HUES64 (cell line): ENCODE results near the gene MICAL3.
"Not testable (repeated sequence)": the region's sequence is repeated elsewhere in the genome, so short reads cannot be mapped to it uniquely, and the experiment has no call there.

Experiments used
- H3K27ac ChIP-seq: 2 replicates; pipeline ENCODE4 v1.7.0; 2013; ENCODE audit warnings: low read depth, low read length, inconsistent platforms
- H3K27me3 ChIP-seq: 2 replicates; pipeline ENCODE4 v1.6.1; 2013; ENCODE audit warnings: mild to moderate bottlenecking, low read length; ENCODE audit not compliant: insufficient read depth
- H3K36me3 ChIP-seq: 2 replicates; pipeline ENCODE4 v1.6.1; 2013; ENCODE audit warnings: mild to moderate bottlenecking, low read length; ENCODE audit not compliant: insufficient read depth
- H3K4me1 ChIP-seq: 2 replicates; pipeline ENCODE4 v1.6.1; 2013; ENCODE audit warnings: mild to moderate bottlenecking, low read length, moderate library complexity; ENCODE audit not compliant: insufficient read depth
- H3K4me3 ChIP-seq: 2 replicates; pipeline ENCODE4 v1.5.1; 2013; ENCODE audit warnings: mild to moderate bottlenecking, low read length, moderate library complexity
- H3K9ac ChIP-seq: 2 replicates; pipeline ENCODE4 v1.6.1; 2013; ENCODE audit warnings: mild to moderate bottlenecking, low read depth, low read length
- H3K9me3 ChIP-seq: 2 replicates; pipeline ENCODE4 v1.6.1; 2013; ENCODE audit warnings: low read depth, low read length; ENCODE audit not compliant: insufficient read depth
- WGBS: fragments of 150-250, 120-280 bp; methylation state at CpG from one replicate; pipeline ENCODE4 v1.1.7; 2013; ENCODE audit warnings: missing lambda C conversion rate; 5-methylcytosine and 5-hydroxymethylcytosine counted together

MICAL3 gene

GRCh38 chr22:18058371-18059093 lies 34.2 kb upstream of the MICAL3 start:
- Histone ChIP-seq H3K4me1 (peaks cover 3% of the 10 kb centered on the region; the same call in 1 of the 2 replicates), H3K36me3 (no peaks in the 10 kb centered on the region), H3K4me3 (no peak overlapping the region), H3K9me3 (no peaks in the 10 kb centered on the region), H3K27ac (no peak overlapping the region), H3K27me3 (no peaks in the 10 kb centered on the region), H3K9ac (no peak overlapping the region)
- WGBS = 90% methylated on average over 7 of the region's 7 CpGs

GRCh38 chr22:18057568-18058209 lies 33.3 kb upstream of the MICAL3 start:
- WGBS = 95% methylated on average over 4 of the region's 4 CpGs
- Histone ChIP-seq H3K27me3 (no peaks in the 10 kb centered on the region), H3K27ac (no peak overlapping the region), H3K36me3 (no peaks in the 10 kb centered on the region), H3K4me1 (peaks cover 3% of the 10 kb centered on the region; the same call in 1 of the 2 replicates), H3K4me3 (no peak overlapping the region), H3K9me3 (no peaks in the 10 kb centered on the region), H3K9ac (no peak overlapping the region)

- H3K4me1 ChIP-seq = peaks cover 3% of the 10 kb centered on the region; the same call in 1 of the 2 replicates
- H3K9me3 ChIP-seq = no peaks in the 10 kb centered on the region
- no peak overlapping the region for H3K4me3 ChIP-seq
- H3K36me3 ChIP-seq = no peaks in the 10 kb centered on the region
- H3K27me3 ChIP-seq = no peaks in the 10 kb centered on the region
- no peak overlapping the region for H3K9ac ChIP-seq
- 86% methylated on average over 10 of the region's 10 CpGs for WGBS
- no peak overlapping the region for H3K27ac ChIP-seq
These were observed 32.6 kb upstream of the MICAL3 start for GRCh38 chr22:18056807-18057474.

DNA sequence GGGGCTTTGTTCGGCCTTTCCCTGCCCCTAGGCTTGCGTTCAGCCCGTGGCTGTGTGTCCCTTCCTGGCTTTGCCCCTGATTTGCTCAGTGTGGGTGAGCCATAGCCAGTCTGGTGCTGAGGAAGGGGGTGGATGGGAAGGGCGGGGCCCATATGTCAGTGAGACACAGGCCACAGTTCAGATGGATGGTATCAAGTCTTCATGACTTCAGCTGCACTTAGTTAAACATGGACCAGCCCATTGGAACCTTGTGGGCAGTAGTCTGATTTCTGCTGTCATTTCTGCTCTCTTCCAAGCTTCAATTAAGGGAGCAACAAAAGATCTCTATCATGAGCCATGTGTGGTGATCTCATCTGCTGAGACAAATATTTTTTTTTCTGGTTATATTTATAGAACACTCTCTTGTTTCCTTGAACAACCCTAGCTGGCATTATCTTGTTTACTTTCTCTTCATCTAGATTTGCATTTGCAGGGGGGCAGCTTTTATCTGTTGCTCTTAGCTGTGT lies 31.9 kb upstream of the MICAL3 start:
- peaks cover 3% of the 10 kb centered on the region; the same call in 1 of the 2 replicates for H3K4me1 ChIP-seq
- no peaks in the 10 kb centered on the region for H3K9me3 ChIP-seq
- WGBS = 90% methylated on average over 4 of the region's 4 CpGs
- no peaks in the 10 kb centered on the region for H3K27me3 ChIP-seq
- no peak overlapping the region for H3K27ac ChIP-seq
- no peak overlapping the region for H3K4me3 ChIP-seq
- no peaks in the 10 kb centered on the region for H3K36me3 ChIP-seq
- H3K9ac ChIP-seq = no peak overlapping the region

DNA sequence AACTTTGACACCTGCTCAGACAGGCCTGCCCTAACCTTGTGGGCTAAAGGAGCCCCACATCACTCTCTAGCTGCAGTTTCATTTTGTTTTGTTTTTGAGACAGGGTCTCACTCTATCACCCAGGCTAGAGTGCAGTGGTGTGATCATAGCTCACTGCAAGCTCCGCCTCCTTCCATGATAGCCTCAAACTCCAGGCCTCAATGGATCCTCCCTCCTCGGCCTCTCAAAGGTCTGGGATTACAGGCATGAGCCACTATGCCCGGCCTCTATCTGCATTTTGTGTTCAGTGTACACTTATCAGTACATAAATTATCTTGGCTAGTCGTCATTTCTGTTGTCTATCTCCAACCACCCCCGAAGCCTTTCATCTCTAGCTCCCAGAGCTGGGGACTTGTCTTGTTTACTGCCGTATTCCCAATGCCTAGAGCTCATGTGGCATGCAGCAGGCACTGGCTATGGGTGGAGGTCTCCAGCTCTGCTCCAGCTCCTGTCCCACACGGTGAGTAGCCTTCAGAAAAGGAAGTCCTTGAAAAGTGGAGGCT lies 31.3 kb upstream of the MICAL3 start:
- Histone ChIP-seq H3K9ac (no peak overlapping the region), H3K4me3 (no peak overlapping the region), H3K9me3 (no peaks in the 10 kb centered on the region), H3K27me3 (no peaks in the 10 kb centered on the region), H3K27ac (no peak overlapping the region), H3K36me3 (no peaks in the 10 kb centered on the region), H3K4me1 (no peaks in the 10 kb centered on the region)
- 92% methylated on average over 7 of the region's 7 CpGs for WGBS

GRCh38 chr22:18053216-18053946 lies 29.0 kb upstream of the MICAL3 start:
- H3K4me3 ChIP-seq, H3K36me3 ChIP-seq, H3K9ac ChIP-seq, H3K27me3 ChIP-seq, H3K4me1 ChIP-seq, H3K27ac ChIP-seq, H3K9me3 ChIP-seq: not testable (repeated sequence)
- WGBS = 97% methylated on average over 44 of the region's 49 CpGs

GRCh38 chr22:18051113-18051512 lies 26.8 kb upstream of the MICAL3 start:
- H3K27ac ChIP-seq, H3K27me3 ChIP-seq, H3K9ac ChIP-seq, H3K4me1 ChIP-seq, H3K36me3 ChIP-seq, H3K4me3 ChIP-seq, H3K9me3 ChIP-seq: not testable (repeated sequence)
- 93% methylated on average over 11 of the region's 12 CpGs for WGBS

- Histone ChIP-seq H3K9ac (no peak overlapping the region), H3K27me3 (no peaks in the 10 kb centered on the region), H3K9me3 (no peaks in the 10 kb centered on the region), H3K36me3 (no peaks in the 10 kb centered on the region), H3K4me3 (no peak overlapping the region), H3K27ac (no peak overlapping the region), H3K4me1 (no peaks in the 10 kb centered on the region)
- 87% methylated on average over 5 of the region's 5 CpGs for WGBS
These were observed 25.7 kb upstream of the MICAL3 start for GRCh38 chr22:18050065-18050464.

DNA sequence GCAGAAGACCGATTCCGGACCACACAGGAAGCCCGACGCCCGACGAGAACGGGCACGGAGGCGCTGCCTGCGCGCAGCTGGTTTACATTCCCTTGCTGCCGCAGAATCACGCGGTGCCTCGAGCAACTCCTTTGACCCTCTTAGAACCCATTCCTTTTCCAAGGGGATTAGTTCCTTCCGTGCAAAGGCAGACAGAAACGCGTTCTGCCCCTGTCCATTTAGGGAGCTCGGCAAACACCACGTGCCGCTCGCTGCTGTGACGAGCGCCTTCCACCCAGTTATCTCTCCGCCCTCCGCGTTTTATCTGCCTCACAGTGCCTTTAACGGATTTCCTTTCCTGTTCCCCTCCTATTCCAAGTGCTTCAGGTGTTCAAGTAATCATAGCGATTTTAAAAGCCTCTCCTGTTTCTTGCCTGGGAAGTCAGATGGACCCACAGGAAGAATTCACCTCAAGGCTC lies 24.1 kb upstream of the MICAL3 start:
- no peaks in the 10 kb centered on the region for H3K4me1 ChIP-seq
- H3K4me3 ChIP-seq = no peak overlapping the region
- H3K36me3 ChIP-seq = no peaks in the 10 kb centered on the region
- no peak overlapping the region for H3K27ac ChIP-seq
- H3K9me3 ChIP-seq = no peaks in the 10 kb centered on the region
- no peaks in the 10 kb centered on the region for H3K27me3 ChIP-seq
- WGBS = 90% methylated on average over 29 of the region's 29 CpGs
- no peak overlapping the region for H3K9ac ChIP-seq

- 92% methylated on average over 9 of the region's 9 CpGs for WGBS
- Histone ChIP-seq H3K4me1 (no peaks in the 10 kb centered on the region), H3K27me3 (no peaks in the 10 kb centered on the region), H3K4me3 (no peak overlapping the region), H3K27ac (no peak overlapping the region), H3K36me3 (no peaks in the 10 kb centered on the region), H3K9ac (no peak overlapping the region), H3K9me3 (no peaks in the 10 kb centered on the region)
These were observed 23.7 kb upstream of the MICAL3 start for GRCh38 chr22:18048041-18048440.
